ENCODE data around the gene NTNG2.
"Not testable (repeated sequence)": the region's sequence is repeated elsewhere in the genome, so short reads cannot be mapped to it uniquely, and the experiment has no call there.

The NTNG2 gene

DNA sequence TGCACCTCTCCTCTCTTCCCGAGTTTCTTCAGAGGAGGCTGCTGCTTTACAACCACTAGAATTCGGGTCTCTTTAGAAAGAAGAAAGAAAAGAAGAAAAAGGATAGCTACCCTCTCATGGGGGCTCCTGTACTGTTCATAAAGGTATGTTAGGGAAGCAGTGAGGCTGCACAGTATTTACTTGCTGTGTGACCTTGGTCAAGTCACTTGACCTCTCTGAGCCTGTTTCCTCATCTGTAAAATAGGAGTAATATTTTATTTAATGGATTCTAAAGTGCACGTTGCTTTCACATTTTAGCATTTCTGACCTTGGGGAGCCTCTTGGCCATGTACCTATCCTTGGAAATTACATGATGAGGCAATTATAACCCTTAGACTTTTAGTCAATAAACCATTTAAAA is 104.2 kb downstream of the NTNG2 start:
- no peak for DNase-seq (ENCODE audit: low spot score)

GRCh38 chr9:132267660-132268059 is 105.8 kb downstream of the NTNG2 start:
- DNase-seq (ENCODE audit: low spot score): no peak

DNA sequence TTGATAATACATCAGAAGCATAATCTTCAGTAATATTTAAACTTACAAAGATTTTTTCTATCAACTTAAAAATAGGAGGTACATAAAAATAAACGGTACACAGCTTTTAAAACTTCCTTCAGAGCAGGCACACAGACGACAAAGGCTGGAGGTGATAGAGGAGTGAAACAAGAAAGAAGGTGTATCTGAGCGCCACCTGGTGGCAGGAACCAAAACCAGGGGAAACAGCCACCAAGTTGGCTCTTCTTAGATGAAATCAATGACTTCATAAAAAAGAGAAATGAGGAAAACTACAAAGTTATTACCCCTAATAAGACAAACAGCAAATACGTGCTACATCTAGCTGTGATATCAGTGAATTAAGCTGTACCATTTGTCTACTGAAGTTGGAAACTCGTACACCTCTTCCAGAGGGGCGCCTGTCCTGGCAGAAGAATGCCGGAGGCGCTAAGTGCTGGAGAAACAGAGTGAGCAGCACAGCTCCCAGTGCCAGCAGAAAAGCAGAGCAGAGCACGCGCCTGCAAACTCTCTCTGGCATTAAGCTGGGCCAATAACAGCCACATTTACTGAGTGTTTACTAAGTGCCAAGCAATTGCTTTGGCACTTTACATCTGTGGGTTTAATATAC is 107.0 kb downstream of the NTNG2 start:
- DNase-seq (ENCODE audit: low spot score): no peak

DNA sequence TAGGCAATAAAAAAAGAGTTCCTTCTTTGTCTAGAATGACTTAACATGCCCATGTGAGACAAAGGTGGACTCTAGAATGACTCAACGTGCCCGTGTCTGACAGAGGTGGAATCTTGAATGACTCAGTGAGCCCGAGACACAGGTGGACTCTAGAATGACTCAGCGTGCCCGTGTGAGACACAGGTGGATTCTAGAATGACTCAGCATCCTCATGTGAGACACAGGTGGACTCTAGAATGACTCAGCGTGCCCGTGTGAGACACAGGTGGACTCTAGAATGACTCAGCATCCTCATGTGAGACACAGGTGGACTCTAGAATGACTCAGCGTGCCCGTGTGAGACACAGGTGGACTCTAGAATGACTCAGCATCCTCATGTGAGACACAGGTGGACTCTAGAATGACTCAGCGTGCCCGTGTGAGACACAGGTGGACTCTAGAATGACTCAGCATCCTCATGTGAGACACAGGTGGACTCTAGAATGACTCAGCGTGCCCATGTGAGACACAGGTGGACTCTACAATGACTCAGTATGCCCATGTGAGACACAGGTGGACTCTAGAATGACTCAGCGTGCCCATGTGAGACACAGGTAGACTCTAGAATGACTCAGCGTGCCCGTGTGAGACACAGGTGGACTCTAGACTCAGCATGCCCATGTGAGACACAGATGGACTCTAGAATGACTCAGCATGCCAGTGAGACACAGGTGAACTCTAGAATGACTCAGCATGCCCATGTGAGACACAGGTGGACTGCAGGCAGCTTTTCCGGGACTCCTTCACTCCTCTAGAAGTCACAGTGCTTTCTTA is 108.1 kb downstream of the NTNG2 start:
- DNase-seq (ENCODE audit: low spot score): not testable (repeated sequence)

GRCh38 chr9:132274861-132275260 is 113.0 kb downstream of the NTNG2 start:
- no peak for DNase-seq (ENCODE audit: low spot score)

GRCh38 chr9:132283165-132283564 is 121.3 kb downstream of the NTNG2 start:
- DNase-seq (ENCODE audit: low spot score): no peak

DNA sequence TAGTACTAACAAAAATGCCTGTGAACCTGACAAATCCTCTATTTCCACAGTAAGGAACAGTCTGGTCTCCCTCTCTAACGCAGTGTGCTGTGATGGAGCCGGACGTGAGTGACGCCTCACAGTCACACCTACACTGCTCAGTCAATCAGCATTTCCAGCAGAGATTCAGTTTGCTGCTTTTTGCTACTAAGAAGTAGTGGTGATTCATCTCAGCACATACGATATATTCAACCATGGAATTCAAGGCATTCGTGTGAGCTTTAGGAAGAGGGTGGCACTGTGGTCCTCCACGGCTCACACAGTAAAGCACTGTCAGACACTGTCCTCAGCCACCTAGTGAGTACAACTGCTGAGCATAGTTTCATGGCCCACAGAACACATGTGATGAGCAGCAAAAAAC is 122.0 kb downstream of the NTNG2 start:
- no peak for DNase-seq (ENCODE audit: low spot score)

GRCh38 chr9:132287256-132287760 is 125.5 kb downstream of the NTNG2 start:
- no peak for DNase-seq (ENCODE audit: low spot score)

DNA sequence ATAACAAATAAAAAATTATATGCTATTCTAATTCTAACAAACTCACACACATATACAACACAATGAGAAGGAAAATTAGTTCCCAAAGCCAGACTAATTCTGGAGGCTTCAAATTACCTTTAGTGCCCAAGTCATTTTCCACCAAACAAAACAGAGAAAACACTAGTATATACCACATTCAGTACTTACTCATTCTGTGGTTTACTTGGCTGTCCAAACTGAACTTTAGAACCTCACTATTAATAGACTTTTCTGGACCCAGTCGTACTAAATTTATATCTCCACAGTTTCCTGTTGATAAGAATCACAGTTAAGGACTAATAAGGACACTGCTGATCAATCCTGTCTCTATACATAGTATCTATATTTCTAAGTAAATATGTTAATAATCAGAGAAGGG is 126.5 kb downstream of the NTNG2 start:
- no peak for DNase-seq (ENCODE audit: low spot score)

DNA sequence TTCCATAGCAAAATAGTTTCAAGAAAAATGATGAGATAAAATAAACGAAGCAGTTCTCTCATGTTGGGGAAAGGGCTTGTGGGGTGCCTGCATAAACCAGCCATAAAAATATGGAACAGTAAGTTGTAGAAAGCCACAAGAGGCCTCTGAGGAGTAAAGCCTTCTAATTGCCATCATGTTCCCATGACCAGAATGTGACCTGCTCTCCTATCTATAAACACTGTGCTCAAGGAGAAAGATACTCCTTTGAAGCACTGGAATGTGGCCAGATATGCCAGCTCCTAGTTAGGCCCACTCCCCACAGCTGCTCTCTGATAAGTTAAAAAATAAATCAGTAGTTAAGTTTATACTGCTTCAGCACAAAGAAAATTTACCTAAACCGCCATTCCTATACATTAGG is 127.1 kb downstream of the NTNG2 start:
- no peak for DNase-seq (ENCODE audit: low spot score)

DNA sequence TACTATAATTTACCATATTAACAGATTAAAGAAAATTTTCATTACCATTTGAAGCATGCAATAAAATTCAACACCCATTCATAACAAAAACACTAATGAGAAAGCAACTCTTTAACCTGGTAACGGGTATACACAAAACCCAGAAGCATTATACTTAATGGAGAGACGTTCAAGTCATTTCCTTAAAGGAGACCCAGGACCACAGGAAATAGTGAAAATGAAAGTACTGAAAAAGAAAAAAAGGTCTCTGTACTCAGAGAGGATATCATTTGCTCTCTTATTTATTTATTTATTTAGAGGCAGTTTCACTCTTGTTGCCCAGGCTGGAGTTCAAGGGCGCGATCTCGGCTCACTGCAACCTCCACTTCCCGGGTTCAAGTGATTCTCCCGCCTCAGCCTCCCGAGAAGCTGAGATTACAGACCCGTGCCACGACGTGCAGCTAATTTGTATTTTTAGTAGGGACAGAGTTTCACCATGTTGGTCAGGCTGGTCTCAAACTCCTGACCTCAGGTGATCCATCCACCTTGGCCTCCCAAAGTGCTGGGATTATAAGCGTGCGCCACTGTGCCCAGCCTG is 131.4 kb downstream of the NTNG2 start:
- DNase-seq (ENCODE audit: low spot score): no peak
